HL-60 (cell line): Measurements from ENCODE around the gene GJA3.

Experiments
- CTCF ChIP-seq: IDR thresholded peaks from one replicate; pipeline ENCODE4 v1.5.1; 2011; ENCODE audit warnings: low read length, control low read depth, inconsistent platforms; ENCODE audit not compliant: insufficient read depth
- GABPA ChIP-seq: IDR thresholded peaks from 2 replicates; pipeline ENCODE4 v1.6.1; 2012; ENCODE audit warnings: low read depth
- REST ChIP-seq: IDR thresholded peaks from 2 replicates; pipeline ENCODE4 v1.6.1; 2012; ENCODE audit warnings: low read depth; ENCODE audit not compliant: insufficient replicate concordance

- TF ChIP-seq CTCF (no peak), GABPA (no peak), REST (no peak)
These were observed 29.8 kb upstream of the GJA3 start for GRCh38 chr13:20190481-20191310.
